GM12875 (cell line): ENCODE measurements around the gene CD300E.
"Not testable (repeated sequence)": the region's sequence is repeated elsewhere in the genome, so short reads cannot be mapped to it uniquely, and the experiment has no call there.

ENCODE experiments used
- H3K4me3 ChIP-seq: one replicate; pipeline ENCODE4 v1.5.1; 2011; ENCODE audit warnings: low read depth, low read length, control low read depth
- TF ChIP-seq, protein P1 (sequence below): IDR thresholded peaks from 2 replicates; pipeline ENCODE4 v1.5.1; 2011; ENCODE audit warnings: low read depth, mild to moderate bottlenecking, control low read depth, inconsistent platforms, low read length, moderate library complexity, borderline replicate concordance; ENCODE audit not compliant: insufficient read depth

CD300E gene

DNA sequence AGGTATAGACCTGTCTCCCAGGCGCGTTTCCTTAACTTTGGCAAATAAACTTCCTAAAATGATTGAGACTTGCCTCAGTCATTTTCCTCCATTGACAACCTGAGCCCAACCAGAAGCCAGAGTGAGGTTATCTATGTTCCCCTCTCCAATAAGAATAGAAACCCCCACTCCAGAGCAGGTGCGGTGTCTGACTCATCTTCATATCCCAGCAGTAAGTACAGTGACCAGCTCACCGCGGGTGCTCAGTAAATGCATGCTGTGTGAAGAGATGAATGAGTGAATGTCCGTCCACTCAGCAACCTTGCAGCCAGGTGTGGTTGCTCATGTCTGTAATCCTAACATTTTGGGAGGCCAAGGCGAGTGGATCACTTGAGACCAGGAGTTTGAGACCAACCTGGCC lies 19.5 kb upstream of the CD300E start:
- TF ChIP-seq, protein P1, sequence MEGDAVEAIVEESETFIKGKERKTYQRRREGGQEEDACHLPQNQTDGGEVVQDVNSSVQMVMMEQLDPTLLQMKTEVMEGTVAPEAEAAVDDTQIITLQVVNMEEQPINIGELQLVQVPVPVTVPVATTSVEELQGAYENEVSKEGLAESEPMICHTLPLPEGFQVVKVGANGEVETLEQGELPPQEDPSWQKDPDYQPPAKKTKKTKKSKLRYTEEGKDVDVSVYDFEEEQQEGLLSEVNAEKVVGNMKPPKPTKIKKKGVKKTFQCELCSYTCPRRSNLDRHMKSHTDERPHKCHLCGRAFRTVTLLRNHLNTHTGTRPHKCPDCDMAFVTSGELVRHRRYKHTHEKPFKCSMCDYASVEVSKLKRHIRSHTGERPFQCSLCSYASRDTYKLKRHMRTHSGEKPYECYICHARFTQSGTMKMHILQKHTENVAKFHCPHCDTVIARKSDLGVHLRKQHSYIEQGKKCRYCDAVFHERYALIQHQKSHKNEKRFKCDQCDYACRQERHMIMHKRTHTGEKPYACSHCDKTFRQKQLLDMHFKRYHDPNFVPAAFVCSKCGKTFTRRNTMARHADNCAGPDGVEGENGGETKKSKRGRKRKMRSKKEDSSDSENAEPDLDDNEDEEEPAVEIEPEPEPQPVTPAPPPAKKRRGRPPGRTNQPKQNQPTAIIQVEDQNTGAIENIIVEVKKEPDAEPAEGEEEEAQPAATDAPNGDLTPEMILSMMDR: no peak
- no peak overlapping the region for H3K4me3 ChIP-seq

DNA sequence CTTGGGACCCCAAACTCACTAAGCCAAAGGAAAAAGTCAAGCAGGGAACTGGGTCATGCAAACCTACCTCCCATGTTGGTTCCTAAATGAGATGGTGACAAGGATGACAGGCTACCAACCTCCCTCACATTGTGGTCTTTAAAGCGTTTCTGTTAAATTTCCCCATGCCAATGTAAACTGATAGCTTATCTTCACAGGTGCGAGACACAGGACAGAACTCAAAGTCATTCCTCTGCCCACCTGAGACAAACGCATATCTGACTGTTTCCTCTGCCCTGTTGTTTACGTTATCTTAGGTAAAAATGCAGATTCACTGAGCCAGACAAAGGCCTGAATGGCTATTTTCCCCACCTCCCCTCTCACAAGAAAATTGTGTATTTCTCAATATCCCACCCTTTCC lies 19.0 kb upstream of the CD300E start:
- no peak overlapping the region for H3K4me3 ChIP-seq
- TF ChIP-seq, protein P1: no peak

GRCh38 chr17:74641958-74642298 lies 18.4 kb upstream of the CD300E start:
- TF ChIP-seq, protein P1: no peak

DNA sequence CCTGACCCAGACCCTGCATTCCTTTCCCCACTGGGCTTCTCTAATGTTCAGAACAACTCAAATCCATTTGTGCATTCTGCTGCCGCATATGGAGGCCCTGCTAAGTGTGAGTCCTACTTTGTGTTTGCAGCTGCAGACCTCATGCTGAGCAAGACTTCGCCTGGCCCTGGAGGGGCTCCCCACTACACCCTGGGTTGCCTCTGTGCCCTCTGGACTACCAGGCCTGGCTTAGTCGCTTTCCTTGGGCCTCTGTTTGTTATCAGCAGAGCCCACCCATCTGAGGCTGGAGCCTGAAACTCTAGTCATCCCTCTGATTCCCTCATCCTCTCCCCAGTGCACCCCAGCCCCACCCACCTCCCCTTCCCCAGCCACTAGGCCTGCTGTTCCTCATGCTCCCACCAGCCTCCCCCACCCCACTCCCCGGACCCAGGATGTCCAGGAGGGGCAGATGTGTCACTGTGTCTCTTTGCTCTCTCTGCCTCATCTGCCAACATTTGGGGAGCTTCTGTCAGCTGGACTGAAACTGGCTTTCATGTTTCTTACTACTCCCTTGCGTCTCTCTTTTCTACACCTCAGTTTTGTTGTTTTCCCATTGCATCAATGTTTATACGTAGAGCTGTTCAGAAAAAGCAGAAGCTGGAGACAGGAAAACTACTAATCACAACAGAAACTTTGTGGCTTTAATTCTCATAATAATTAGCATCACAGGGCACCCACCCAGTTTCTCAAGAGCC lies 17.9 kb upstream of the CD300E start:
- TF ChIP-seq, protein P1: no peak
- H3K4me3 ChIP-seq: no peak overlapping the region

More at GRCh38 chr17:74641958-74642298, 18.4 kb upstream of the CD300E start:
- H3K4me3 ChIP-seq: no peak overlapping the region

DNA sequence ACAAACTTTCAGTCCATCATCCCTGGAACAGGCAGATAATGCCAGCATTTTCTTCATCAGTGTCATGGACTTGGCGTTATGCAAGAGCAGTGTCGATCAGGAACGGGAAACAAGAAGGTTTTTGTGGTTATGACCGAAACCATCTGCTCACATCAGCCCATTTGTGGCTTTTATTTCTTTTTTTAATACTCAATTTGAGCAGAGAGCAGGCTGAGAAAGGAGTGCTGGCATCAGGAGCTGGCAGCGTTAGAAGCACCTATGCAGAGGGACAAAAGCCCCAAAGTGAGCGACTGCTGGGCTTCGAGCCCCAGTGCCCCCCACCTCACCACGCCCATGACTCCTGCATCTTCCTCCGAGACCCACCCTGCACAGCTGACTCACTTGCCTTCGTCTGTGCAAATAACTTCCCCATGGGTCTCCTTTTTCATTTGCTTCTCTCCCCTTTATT lies 16.2 kb upstream of the CD300E start:
- TF ChIP-seq, protein P1: no peak
- no peak overlapping the region for H3K4me3 ChIP-seq

- TF ChIP-seq, protein P1: no peak
- H3K4me3 ChIP-seq: no peak overlapping the region
These were observed 14.4 kb upstream of the CD300E start for GRCh38 chr17:74637926-74638325.

DNA sequence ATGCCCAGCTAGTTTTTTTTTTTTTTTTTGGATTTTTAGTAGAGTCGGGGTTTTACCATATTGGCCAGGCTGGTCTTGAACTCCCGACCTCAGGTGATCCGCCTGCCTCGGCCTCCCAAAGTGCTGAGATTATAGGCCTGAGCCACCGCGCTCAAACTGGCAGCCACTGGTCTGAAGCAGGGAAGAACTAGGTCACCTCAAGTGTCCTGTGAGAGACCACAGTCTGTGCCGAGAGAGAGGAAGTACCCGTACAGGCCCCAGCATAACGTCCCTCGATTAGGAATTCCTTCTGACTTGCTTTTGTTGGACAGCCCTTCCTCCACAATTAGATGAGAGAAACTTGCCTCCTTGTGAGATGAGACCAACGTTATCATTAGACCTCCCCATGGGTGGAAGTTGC lies 13.7 kb upstream of the CD300E start:
- no peak overlapping the region for H3K4me3 ChIP-seq
- TF ChIP-seq, protein P1: no peak

DNA sequence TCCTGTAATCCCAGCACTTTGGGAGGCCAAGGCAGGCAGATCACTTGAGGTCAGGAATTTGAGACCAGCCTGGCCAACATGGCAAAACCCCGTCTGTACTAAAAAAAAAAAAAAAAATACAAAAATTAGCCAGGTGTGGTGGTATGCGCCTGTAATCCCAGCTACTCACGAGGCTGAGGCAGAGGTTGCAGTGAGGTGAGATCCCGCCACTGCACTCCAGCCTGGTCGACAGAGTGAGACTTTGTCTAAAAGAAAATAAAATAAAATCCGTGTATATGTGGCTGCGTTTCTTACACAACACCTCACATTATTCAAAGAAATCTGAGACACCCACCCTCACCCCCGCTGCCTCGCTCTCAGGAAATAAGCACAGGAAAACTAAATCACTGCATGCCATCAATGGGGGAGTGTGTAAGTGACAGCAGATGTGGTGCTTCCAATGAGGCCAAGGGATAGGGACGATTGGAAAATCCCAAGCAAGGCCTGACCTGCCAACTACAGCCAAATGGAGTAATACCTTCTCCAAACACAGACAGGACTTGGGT lies 13.1 kb upstream of the CD300E start:
- H3K4me3 ChIP-seq: not testable (repeated sequence)
